GM19351 (cell line): Measurements from ENCODE around the gene SLC25A48.

Experiments used
- ATAC-seq: cut with Tn5 transposase; IDR thresholded peaks from one replicate; pipeline ENCODE4 v1.9.1; 2021; ENCODE audit warnings: mild to moderate bottlenecking, moderate library complexity; ENCODE audit not compliant: unreplicated experiment

SLC25A48 gene

DNA sequence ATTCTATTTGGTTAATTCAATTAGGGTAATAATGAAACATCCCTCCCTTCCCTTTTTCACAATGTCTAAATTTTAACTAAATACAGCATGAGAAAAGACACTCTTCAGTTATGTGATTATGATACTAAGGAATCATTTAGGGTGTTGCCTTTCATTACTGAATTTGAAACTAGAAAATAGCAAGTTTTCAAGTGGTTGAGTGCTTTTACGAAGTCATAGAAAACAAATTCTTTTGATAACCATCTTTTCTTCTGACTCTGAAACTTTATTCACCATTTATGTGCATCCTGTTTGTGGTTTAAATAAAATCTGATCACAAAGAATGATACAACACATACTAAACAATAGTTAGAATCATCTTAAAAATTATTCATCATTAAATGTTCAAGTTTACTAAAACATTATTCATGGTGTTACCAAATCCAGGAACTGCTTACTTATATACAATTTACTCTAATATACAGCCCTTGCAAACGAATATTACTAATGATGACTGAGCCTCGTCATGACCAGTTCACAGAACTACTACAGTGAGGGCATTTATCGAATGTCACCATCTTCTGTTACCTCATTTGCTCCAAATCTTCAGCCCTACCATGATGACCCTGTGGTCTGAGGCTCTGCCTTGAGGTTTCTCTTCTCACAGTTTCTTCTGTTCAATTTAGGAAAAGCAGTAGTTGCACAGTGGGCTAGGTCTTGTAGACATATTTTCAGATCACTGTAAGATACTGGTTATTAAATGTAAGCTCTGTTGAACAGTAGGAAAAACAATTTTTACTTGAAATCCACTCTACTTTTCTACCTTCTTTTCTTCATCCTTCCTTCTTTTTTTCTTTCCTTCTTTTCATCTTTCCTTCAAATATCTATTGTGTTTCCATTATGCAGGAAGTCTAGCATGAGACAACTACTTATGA is 79.5 kb downstream of the SLC25A48 start:
- ATAC-seq = no peak

GRCh38 chr5:135915466-135916001 is 81.1 kb downstream of the SLC25A48 start:
- no peak for ATAC-seq

DNA sequence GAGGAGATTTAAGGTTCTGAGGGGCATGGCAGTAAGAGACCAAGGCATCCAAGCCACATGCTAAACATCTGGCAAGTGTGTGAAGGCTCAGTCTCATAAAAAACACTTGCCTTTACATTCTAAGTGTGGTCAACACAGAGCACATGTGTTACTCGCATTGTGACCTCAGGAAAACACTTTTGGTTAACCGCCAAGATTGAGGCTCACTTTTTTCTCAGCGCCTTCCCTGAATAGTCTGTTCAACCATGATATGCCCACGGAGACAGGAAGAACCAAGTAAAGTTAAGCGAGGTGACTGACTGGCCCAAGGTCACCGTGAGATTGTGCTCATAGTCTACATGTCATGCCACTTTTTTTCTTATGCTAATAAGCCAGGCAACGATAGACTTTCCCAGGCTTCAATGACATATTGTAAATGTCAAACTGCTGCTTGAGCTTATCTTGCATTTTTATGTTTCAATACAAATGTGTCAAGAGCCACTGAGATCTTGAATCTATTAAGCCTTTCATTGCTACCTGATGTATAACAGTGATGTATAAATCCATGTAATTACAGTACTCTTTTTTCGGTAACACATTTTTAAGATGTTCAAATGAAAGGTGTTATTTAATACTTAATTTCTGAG is 82.3 kb downstream of the SLC25A48 start:
- no peak for ATAC-seq

- ATAC-seq = no peak
These were observed 85.7 kb downstream of the SLC25A48 start for GRCh38 chr5:135920199-135920598.

DNA sequence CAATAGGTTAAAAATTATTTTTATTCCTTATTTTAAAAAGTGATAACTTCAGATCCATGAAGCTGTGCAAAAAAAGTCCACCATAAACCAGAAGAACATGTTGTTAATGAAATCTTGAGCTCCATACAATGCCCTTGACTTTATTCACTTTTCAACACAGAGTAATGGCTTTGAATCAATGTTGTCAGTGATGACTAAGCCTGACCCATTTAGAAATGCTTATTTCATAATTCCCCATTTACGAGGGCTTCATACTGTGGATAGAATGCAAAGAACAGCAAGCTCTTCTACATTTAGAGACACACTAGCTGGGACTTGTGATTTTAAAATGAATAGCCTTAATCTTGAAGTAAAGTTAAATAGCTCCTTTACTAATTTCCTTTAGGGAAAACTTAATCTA is 86.9 kb downstream of the SLC25A48 start:
- no peak for ATAC-seq

- ATAC-seq = no peak
These were observed 95.8 kb downstream of the SLC25A48 start for GRCh38 chr5:135930029-135930948.

DNA sequence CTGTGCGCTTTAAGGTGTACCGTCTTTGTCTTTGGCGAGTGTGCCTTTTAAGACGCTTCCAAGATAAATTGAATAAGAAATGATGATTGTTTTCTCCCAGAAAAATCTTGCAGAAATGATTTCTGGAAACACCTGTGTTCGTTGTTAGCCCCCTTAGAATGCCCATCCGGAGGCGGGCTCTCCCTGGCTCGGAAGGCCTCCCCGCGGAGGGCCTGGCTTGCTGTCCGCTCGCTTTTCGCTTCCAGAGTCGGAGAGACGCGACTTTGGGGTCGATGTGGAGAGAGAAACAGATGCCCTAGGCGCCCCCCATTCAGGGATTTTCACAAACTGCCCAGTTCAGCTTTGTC is 96.5 kb downstream of the SLC25A48 start:
- no peak for ATAC-seq

GRCh38 chr5:135934939-135935338 is 100.5 kb downstream of the SLC25A48 start:
- ATAC-seq = no peak

GRCh38 chr5:135937245-135937911 is 102.9 kb downstream of the SLC25A48 start:
- ATAC-seq = no peak
